Colon (tissue), 2 donors: ENCODE measurements around the gene SRCIN1.

ENCODE experiments used
- FAIRE-seq: peaks from 2 replicates; lab custom pipeline; 2012; peaks lifted over from hg19 to GRCh38; lab: Jason Lieb, UNC
- donor health status: control.
- donor health status: control.

SRCIN1 gene

GRCh38 chr17:38578229-38579082 lies 27.3 kb downstream of the SRCIN1 start:
- no peak for FAIRE-seq

GRCh38 chr17:38577645-38578173 lies 28.0 kb downstream of the SRCIN1 start:
- no peak for FAIRE-seq

- no peak for FAIRE-seq
Observed at GRCh38 chr17:38577244-38577643, 28.5 kb downstream of the SRCIN1 start.

- no peak for FAIRE-seq
Observed at GRCh38 chr17:38575781-38576180, 30.0 kb downstream of the SRCIN1 start.

GRCh38 chr17:38574712-38575111 lies 31.0 kb downstream of the SRCIN1 start:
- no peak for FAIRE-seq

GRCh38 chr17:38572669-38573365 lies 32.9 kb downstream of the SRCIN1 start:
- no peak for FAIRE-seq

- FAIRE-seq = no peak
Observed at GRCh38 chr17:38571833-38572668, 33.7 kb downstream of the SRCIN1 start.

- FAIRE-seq = no peak
Observed at GRCh38 chr17:38569701-38570512, 35.8 kb downstream of the SRCIN1 start.

- FAIRE-seq = no peak
Observed at GRCh38 chr17:38568845-38569510, 36.8 kb downstream of the SRCIN1 start.

- no peak for FAIRE-seq
Observed at GRCh38 chr17:38568274-38568673, 37.5 kb downstream of the SRCIN1 start.

GRCh38 chr17:38567350-38567749 lies 38.4 kb downstream of the SRCIN1 start:
- FAIRE-seq = no peak

GRCh38 chr17:38566666-38567031 lies 39.1 kb downstream of the SRCIN1 start:
- FAIRE-seq = no peak

- FAIRE-seq = no peak
Observed at GRCh38 chr17:38565853-38566665, 39.7 kb downstream of the SRCIN1 start.

GRCh38 chr17:38564869-38565268 lies 40.9 kb downstream of the SRCIN1 start:
- no peak for FAIRE-seq

- FAIRE-seq = no peak
Observed at GRCh38 chr17:38564254-38564837, 41.4 kb downstream of the SRCIN1 start.

GRCh38 chr17:38563362-38564253 lies 42.1 kb downstream of the SRCIN1 start:
- FAIRE-seq = no peak

- FAIRE-seq = no peak
Observed at GRCh38 chr17:38562903-38563302, 42.8 kb downstream of the SRCIN1 start.

GRCh38 chr17:38562215-38562569 lies 43.6 kb downstream of the SRCIN1 start:
- no peak for FAIRE-seq
